GM21576 (cell line): ENCODE data around the gene VIPR2.

Experiments used
- ATAC-seq: cut with Tn5 transposase; IDR thresholded peaks from one replicate; pipeline ENCODE4 v1.9.1; 2021; ENCODE audit warnings: mild to moderate bottlenecking, moderate library complexity; ENCODE audit not compliant: unreplicated experiment

The VIPR2 gene

DNA sequence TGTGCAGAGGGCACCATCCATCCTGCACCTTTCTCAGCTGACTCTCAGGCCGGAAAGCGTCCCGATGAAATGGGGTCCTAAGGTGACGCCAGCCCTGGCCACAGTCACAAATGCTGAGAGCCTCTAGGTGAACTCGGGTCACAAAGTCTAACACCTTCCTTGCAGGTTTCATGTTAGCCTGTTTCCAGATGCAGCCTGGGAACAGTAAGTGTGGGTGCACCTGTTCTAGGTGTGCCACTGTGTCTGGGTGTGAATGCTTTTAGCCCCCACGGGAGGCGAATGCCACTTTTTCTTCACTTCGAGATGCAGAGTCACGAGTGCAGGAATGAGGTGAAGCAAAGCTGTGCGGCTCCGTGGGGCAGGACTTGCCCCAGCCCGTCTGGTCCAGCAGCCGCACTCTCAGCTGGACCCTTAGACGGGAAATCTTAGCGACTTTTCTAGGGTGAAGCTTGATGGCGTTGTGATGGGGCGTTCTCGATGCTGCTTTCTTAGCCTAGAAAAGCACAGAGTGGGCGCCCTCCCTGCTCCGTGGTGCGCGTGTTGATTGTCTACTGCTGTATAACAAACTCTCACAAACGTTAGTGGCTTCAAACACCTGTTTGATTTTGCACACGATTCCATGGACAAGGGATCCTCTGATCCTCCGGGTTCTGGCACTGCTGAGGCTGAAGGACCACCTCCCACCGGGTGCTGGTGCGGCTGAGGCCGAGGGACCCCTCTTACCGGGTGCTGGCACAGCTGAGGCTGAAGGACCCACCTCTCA is 13.6 kb upstream of the VIPR2 start:
- ATAC-seq = no peak

DNA sequence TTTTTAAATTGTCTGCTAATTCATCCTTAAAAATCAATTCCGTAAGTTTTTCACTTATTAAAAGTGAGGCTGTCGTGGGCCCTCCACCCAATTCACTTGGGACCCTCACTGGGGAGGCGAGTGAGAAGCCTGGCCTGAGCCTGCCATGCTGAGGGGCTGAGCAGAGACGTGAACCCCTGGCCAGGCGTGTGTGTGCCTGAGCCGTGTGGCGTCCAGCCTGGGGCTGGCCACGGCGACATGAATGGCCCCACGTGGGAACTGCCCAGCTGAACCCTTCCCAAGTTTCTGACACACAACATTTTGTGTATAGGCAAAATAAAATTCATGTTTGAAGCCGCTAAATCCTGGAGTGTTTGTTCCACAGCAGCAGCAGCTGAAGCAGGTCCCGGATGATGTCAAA is 13.0 kb upstream of the VIPR2 start:
- no peak for ATAC-seq

DNA sequence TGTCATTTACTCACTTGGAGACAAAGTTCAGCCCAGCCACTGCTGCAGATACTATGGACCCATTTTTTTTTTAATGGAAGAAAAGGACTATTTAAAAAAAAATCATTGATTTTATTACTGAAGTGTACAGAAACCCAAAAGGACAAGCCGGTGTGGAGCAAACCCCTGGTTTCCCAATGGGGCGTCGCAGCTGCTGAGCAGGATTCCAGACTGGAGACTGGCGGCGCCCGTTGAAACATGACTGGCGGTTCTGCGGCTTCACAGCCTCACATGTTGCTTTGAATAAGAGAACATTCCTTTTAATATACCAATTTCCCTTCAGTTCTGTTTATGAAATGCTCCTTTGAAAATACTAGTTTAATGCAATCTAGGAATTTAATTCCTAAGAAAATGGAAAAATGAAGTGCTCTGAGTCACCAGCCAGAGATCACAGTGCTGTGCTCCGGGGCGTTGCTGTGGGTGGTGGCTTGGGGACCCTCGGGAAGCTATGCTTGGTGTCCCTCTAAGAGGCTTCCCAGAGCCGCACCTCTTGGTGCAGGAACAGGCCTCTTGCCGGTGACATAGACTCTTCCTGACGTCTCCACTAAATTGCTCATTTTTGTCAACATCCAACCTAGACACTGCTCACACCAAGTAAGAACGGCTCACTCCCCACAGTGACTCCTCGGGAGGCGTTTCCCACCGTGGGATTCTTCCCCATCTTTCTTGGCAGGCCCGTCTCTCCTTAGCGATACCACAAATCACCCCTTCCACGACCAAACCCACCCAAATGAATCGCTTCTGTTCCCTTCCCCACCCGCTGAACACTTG is 12.0 kb upstream of the VIPR2 start:
- ATAC-seq = no peak

DNA sequence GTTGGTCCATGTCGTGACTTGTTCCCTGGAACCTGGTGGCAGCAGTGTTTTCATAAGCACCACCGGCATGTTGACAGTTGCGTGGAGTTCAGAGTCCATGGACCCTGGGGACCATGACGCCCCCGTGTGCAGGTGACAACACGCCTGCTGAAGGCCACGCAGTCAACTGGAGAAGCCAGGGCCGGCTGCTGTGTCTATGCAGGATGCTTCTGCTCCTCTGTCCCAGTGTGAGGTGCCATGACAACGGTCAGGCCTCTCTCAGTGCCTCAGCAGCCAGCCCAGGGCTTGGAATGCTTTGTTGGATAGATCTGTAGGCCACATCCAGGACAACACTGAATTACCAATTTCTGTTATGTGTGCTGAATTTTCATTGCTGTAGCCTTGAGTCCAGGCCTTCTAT is 10.7 kb upstream of the VIPR2 start:
- ATAC-seq = no peak

DNA sequence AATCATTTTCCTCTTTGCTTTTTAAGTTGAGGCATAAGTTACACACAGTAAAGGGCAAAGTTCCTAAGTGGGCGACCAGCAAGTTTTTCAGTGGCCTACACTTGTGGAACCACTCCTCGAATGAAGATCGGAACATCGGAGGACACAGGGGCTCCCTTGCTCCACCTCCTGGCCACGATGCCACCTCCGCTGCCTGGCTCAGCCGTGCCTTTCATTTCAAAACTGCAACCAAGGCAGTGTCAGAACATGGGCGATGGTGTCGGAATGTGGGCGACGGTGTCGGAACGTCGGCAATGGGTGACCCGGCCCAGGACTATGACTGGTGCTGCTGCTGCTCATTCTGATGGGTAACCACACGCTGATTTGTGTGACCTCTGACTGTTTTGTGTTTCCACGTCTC is 9.6 kb upstream of the VIPR2 start:
- no peak for ATAC-seq

DNA sequence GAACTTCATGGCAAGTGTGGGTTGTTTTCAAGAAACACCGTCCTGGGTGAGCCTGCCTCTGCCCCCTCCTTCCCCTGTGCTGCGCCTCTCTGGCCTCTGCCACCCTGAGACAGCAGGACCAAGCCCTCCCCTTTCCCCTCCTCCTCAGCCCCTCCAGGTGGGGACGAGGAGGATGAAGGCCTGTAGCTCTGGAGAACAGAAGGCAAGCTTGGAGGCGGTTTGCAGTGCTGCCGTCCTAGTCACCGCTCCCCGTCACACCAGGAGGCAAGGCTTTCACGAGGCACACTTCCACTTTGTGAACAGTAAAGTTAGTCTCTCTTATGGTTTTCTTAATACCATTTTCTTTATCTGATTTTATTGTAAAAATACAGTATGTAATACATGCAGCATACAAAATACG is 8.8 kb upstream of the VIPR2 start:
- ATAC-seq = no peak

DNA sequence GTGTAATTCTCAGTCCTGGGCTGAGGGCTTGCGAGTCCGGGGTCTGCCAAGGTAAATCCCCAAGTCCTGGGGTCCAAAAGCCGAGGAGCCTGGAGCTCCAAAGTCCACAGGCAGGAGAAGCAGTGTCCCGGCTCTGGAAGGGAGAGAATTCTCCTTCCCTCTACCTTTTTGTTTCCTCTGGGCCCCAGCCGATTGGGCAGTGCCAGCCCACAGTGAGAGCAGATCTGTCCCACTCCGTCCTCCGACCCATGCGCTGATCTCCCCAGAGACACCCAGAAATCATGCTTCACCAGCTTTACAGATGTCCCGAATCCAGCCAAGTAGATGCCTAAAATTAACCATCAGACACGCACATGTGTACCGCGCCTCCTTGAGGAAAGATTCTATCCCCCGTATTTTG is 8.1 kb upstream of the VIPR2 start:
- no peak for ATAC-seq

DNA sequence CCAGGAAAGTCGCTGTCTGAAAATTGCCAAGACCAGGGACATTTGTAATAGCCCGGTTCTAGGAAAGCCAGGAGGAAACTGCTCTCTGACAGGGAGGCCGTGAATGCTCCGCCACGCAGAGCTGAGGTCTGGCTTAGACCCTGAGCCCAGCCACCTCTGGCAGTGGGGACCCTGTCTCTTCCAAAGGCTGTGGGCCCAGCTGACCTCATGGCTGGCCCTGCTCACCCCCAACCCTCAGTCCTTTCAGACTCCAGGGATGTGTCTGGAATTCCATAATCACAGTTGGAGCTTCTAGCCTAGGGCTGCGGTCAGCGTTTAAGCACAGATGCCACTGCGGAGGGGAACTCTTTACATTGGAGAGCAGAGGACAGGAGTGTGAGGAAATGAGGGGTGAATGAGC is 6.6 kb upstream of the VIPR2 start:
- no peak for ATAC-seq

DNA sequence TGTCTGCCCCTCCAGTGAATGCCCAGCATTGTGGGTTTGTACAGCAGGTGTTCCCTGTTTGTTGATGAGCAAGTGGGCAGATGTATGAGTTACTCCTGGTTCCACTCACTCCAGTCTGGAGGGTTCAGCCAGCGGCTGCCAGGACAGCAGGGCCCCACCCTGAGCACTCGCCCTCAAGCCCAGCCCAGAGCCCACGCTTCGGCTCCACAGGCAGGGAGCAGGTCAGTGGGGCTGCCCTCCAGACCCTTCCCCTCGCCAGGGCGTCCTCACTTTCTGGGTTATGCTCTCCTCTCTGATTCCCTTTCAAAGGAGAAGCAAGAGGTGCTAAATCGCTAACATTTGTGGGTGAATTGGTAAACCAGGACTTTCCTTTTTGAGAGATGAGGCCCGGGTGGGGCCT is 4.8 kb upstream of the VIPR2 start:
- no peak for ATAC-seq

DNA sequence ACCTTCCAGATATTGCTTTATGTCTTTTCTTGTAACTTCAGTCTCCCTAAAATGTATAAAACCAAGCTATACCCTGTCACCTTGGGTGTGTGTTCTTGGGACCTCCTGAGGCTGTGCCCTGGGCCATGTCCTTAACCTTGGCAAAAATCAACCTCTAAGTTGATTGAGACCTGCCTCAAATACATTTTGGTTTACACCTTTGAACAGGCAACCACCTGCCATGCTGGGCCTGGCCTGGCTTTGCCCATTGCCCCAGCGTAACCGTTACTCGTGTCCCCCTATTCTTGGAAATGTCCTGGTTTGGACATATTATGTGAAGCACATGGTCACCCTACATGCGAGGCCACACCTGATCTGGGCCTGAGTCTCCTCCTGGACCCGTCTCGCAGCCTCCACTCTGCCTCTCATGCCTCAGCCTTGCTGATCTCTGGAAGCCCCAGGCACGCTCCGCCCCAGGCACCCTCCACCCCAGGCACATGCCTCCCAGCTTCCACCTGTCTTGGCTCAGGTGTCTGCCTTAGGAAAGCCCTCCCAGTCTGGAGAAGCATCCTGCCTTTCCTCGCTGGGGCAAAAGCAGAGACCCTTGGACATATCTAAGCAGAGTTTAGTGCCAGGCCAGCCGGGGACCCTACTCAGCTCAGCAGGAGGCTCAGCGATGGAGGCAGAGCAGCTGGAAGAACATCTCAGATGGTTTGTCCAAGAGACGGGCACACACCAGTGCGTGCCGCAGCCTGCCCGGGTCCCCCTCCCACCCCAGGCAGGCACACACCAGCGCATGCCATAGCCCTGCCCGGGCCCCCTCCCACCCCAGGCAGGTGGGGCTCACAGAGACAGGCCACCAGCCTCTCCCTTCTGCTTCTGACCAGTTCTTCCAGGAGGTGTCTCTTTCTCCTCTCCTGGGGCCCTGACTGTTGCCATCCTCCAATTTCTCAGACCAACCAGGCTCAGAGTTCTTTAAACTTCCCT is 4.0 kb upstream of the VIPR2 start:
- ATAC-seq = no peak

DNA sequence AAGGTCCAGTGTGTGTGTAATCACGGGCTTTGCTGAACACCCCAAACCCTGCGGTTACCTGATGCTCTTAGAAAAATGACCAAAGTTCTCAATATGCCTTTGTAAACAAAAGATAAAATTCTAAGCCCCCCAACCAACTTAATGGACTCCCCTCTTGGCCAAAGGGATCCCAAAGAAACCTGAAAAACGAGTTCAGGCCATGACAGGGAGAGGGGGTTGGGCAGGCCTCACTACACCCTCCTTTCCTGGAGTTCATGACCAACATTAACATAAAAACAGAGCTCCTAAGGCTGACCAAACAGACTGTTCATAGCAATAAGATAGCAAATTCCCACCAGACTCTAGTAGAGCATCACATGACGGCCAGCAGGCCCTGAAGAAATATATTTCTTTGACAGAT is 3.0 kb upstream of the VIPR2 start:
- no peak for ATAC-seq

DNA sequence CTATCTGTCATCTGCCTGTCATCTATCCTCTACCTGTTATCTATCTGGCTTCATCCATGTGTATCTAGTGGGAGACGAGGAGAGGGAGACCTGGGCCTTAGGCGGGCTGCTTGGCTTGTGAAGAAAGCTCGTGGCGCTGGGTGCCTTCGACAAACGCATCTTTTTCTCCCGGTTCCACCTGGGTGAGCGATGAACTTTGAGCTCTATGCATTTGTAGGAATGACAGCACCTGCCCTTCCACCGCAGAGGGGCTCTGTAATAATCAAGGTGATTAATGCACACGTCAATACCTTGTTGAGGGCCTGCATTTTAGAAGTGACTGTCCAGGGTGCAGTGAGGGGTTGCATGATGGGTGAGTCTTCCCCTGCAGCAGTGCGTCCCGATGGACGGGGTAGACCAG is 2.6 kb upstream of the VIPR2 start:
- no peak for ATAC-seq

DNA sequence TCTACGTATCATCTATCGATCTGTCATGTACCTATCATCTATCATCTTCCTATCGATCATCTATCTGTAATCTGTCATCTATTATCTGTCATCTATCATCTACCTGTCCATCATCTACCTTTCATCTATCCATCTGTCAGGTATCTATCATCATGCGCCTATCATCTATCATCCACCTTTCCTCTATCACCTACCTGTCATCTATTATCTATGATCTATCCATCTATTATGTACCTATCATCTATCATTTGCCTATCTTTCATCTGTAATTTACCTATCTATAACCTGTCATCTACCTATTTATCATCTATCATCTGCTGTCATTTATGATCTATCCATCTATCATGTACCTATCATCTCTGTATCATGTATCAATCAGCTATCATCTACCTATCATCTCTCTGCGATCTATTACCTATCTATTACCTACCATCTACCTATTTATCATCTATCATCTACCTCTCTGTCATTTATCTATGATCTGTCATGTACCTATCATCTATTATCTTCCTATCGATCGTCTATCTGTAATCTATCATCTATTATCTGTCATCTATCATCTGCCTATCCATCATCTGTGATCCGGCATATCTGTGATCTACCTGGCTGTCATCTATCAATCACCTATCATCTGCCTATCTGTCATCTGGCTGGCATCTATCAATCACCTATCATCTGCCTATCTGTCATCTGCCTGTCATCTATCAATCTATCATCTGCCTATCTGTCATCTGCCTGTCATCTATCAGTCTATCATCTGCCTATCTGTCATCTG is 1.6 kb upstream of the VIPR2 start:
- no peak for ATAC-seq

DNA sequence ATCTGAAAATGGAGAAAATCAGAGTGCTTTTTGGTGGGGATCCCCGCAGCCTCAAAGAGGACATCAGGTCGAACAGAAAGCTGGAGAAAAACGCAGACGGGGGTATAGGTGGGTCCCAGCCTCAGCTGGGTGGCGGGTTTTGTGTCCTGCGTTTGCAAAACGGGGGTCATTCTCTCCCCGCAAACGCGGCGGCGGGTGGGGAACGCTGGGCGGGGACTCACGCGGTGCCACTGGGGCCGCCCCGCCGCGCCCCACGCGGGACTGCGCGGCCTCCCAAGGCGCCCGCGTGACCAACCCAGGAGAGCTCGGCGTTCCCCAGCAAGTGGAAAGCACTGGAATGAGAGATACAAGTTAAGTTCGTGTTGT is 806 bp upstream of the VIPR2 start:
- ATAC-seq = no peak

DNA sequence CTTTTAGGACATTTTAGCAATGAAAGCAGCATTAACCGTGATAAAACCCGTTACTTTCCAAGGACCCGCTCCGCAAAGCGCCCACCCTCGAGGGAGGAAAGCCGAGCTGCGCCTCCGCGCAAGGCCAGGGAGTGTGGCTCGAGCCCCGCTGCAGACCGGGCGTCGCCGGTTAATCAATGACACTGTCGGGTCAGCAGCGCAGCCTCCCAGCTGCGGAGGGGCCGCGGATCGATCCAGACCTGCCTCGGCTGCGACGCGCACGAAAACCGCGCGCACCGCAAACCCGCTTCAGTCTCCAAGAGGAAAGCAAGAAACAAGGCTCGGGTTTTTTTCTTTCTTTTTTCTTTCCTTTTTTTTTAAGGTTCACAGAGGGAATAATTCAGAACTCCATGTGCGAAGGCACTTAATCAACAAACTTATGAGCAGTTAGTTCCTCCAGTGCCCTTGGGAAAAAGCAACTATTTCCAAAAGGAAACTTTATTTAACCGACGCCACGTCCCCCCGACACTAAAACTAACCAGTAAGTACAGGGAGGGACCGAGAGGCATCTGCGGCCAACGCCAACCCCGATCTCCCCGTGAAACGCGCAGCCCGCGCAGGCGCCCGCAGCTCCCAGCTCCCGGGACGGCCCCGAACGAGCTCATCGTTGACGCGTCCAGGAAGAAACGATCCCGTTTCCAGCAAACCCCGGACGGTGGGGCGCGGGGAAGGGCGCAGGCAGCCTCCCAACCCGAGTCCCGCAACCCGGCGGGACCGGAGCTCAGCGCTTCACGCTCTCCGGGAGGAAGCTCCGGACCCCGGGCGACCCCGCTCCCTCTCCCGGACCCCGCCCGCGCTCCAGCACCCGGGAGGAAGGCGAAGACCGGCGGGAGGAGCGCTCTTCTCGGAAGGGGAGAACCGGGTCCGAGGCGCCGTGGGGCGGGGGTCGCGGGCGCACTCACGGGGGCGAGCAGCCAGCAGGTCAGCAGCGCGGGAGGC is 598 bp downstream of the VIPR2 start:
- no peak for ATAC-seq

DNA sequence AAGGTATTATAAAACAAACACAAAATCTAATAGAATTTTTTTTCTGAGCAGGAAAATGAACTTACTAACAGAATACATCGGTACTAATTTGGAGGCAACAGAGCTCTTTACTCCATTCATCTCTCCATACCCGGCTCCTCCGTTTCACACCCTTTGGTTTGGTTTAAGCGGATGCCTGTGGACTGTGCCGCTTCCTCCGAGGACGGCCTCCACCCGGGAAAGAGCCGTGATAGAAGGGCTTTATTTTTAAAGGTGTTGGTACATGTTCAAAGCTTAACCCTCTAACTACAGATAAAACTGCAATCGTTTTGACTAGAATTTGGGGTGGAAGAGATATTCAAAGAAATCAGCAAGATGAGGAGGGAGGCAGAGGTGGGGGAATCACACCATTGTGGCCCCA is 1.9 kb downstream of the VIPR2 start:
- ATAC-seq = no peak

DNA sequence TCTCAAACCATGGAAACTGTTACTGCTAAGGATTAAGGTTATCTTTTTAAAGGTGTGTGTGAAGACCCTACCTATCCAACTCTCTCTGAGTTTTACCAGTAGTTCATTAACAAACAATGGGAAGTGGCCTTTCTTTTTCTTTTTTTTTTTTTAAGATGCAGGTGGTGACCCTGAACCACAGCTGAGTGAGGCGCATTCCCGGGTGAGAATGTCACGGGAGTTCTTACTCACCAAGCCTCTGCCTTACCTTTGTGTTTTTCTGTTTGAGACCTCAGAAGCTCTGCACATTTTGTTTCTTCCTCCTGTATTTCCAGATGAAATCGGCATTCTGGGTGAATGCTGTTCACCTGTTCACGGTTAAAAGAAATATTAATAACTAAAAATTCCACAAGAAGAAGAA is 2.5 kb downstream of the VIPR2 start:
- no peak for ATAC-seq

DNA sequence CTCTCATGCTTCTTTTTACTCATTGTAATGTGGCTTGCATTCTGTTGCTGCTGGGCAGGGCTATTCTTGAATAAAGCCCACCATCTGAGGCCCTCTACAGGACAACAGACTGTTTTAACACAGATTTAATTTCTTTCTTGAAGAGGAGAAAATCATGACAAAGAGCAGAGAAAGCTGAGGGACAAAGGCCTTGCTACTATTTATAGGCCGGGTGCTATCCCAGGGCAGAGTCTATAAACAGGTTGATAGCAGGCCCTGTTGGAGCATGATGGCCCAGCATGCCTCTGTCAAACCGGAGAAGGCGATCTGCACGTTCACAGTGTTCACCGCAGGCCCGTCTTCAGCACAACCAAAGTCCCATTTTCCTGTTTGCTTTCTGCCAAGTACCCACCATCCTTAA is 3.0 kb downstream of the VIPR2 start:
- no peak for ATAC-seq

DNA sequence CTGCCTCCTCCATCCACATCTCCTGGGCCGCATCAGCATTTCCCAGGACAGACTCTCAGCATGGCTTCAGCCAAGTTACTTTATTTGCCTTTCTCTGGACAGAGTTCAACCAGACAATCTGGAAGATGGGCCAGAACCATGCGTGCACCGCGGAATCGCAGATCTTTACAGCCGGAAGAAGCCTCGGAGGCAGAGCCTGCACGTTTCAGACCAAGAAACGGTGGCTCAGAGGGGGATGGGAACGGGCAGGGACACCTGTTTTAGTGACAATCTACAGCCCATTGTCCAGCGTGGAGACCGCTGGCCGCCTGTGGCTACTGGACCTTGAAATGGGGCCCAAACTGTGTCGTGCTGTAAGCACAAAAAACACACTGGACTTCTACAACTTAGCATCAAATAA is 3.5 kb downstream of the VIPR2 start:
- no peak for ATAC-seq
